ENCODE data around the gene FAM181A.

The FAM181A gene

GRCh38 chr14:93978735-93979134 is 51.6 kb downstream of the FAM181A start:
- DNase-seq (ENCODE audit: low spot score): no peak
